ENCODE data around the gene PRDM16. TPM values are rescaled to one million over a fixed set of nuclear protein-coding genes. Genes with fewer than 3 reads are reported as not detected.

The PRDM16 gene
- total RNA-seq, 2 donors from 2014 or later = not detected

DNA sequence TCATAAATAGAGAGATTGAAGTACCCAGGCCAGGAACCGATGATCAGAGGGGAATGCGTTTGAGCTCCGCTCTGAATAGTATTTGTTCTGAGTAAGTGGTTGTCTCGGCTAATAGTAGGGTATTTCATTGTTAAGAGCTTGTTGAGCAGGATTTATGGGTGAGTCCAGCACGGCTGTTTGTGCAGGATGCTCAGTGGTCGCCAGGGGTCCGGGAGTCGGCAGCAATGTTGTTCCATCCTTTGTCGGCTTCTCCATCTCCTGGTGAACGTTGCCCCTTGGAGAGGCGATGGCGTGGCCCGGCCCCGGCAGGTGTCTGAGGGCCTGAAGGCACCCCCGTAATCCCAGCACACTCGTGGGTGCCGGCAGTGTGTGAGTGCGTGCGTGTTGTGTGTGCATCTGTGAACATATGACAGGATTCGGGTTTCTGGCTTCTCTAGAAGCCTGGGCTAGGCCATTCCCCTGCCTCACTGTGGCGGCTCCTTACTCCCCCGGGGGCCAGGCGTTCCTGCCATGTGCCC, 224.6 kb downstream of the PRDM16 start:
- Mint-ChIP-seq H3K36me3 (ENCODE audit: low read depth) (no peaks in the 10 kb centered on the region), H3K4me3 (no peak overlapping the region), H3K27me3 (no peaks in the 10 kb centered on the region), H3K27ac (no peak overlapping the region), H3K9me3 (no peaks in the 10 kb centered on the region), H3K4me1 (no peaks in the 10 kb centered on the region)
- ATAC-seq (replicated peaks) = no peak

GRCh38 chr1:3294450-3294849, 225.4 kb downstream of the PRDM16 start:
- Mint-ChIP-seq H3K27ac (no peak overlapping the region), H3K9me3 (no peaks in the 10 kb centered on the region), H3K4me3 (no peak overlapping the region), H3K27me3 (no peaks in the 10 kb centered on the region), H3K4me1 (no peaks in the 10 kb centered on the region), H3K36me3 (ENCODE audit: low read depth) (no peaks in the 10 kb centered on the region)
- no peak for ATAC-seq (replicated peaks)

GRCh38 chr1:3295846-3296245, 226.8 kb downstream of the PRDM16 start:
- no peaks in the 10 kb centered on the region for H3K27me3 Mint-ChIP-seq
- no peak for ATAC-seq (replicated peaks)
- H3K27ac Mint-ChIP-seq = no peak overlapping the region
- H3K9me3 Mint-ChIP-seq = no peaks in the 10 kb centered on the region
- no peaks in the 10 kb centered on the region for H3K36me3 Mint-ChIP-seq (ENCODE audit: low read depth)
- H3K4me1 Mint-ChIP-seq = no peaks in the 10 kb centered on the region
- H3K4me3 Mint-ChIP-seq = no peak overlapping the region

- Mint-ChIP-seq H3K36me3 (ENCODE audit: low read depth) (no peaks in the 10 kb centered on the region), H3K4me3 (no peak overlapping the region), H3K9me3 (no peaks in the 10 kb centered on the region), H3K4me1 (no peaks in the 10 kb centered on the region), H3K27ac (no peak overlapping the region), H3K27me3 (no peaks in the 10 kb centered on the region)
- no peak for ATAC-seq (replicated peaks)
These were observed 227.3 kb downstream of the PRDM16 start for GRCh38 chr1:3296326-3296725.

DNA sequence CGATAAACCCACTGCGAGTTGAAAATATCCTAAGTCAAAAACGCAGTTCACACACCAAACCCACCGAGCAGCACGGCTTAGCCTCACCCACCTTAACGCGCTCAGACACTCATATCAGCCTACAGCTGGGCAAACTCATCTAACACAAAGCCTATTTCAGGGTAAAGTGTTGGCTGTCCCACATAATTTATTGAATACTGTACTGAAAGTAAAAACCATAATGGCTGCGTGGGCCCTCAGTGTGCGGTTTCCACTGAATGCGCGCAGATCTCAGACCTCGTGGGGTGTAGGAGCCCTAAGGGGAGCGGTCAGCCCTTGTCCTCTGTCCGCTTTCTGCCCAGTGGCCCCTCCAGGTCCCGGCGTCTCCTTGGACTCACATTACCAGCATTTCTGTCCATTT, 227.8 kb downstream of the PRDM16 start:
- no peak overlapping the region for H3K4me3 Mint-ChIP-seq
- H3K36me3 Mint-ChIP-seq (ENCODE audit: low read depth) = no peaks in the 10 kb centered on the region
- no peaks in the 10 kb centered on the region for H3K4me1 Mint-ChIP-seq
- H3K27ac Mint-ChIP-seq = no peak overlapping the region
- H3K9me3 Mint-ChIP-seq = no peaks in the 10 kb centered on the region
- ATAC-seq (replicated peaks) = no peak
- no peaks in the 10 kb centered on the region for H3K27me3 Mint-ChIP-seq

GRCh38 chr1:3297756-3298155, 228.8 kb downstream of the PRDM16 start:
- ATAC-seq (replicated peaks) = no peak
- H3K27ac Mint-ChIP-seq = no peak overlapping the region
- H3K27me3 Mint-ChIP-seq = no peaks in the 10 kb centered on the region
- H3K4me3 Mint-ChIP-seq = no peak overlapping the region
- H3K4me1 Mint-ChIP-seq = no peaks in the 10 kb centered on the region
- no peaks in the 10 kb centered on the region for H3K36me3 Mint-ChIP-seq (ENCODE audit: low read depth)
- no peaks in the 10 kb centered on the region for H3K9me3 Mint-ChIP-seq

GRCh38 chr1:3298197-3298596, 229.2 kb downstream of the PRDM16 start:
- H3K27me3 Mint-ChIP-seq = no peaks in the 10 kb centered on the region
- H3K4me3 Mint-ChIP-seq = no peak overlapping the region
- no peak overlapping the region for H3K27ac Mint-ChIP-seq
- no peak for ATAC-seq (replicated peaks)
- no peaks in the 10 kb centered on the region for H3K4me1 Mint-ChIP-seq
- H3K9me3 Mint-ChIP-seq = no peaks in the 10 kb centered on the region
- no peaks in the 10 kb centered on the region for H3K36me3 Mint-ChIP-seq (ENCODE audit: low read depth)

DNA sequence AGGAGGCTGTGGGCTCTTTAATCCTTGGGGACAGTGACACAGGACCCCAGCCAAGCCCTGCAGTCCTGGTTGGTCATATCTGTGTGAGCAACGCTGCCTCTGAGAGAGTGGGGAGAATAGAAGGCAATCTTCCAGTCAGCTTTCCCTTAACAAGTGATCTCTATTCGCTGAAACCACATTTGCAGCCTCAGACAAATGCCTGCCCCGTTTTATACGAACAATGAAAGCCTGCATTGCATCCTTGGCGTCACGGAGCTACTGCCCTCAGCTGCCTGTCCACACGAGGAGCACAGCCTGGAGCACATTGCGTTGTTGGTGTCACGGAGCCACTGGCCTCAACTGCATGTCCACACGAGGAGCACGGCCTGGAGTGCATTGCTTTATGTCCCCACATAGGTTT, 235.2 kb downstream of the PRDM16 start:
- Mint-ChIP-seq H3K9me3 (no peaks in the 10 kb centered on the region), H3K4me3 (no peak overlapping the region), H3K27ac (no peak overlapping the region), H3K27me3 (peaks cover 8% of the 10 kb centered on the region), H3K36me3 (ENCODE audit: low read depth) (no peaks in the 10 kb centered on the region), H3K4me1 (no peaks in the 10 kb centered on the region)
- no peak for ATAC-seq (replicated peaks)

- Mint-ChIP-seq H3K27me3 (peaks cover 12% of the 10 kb centered on the region), H3K4me3 (no peak overlapping the region), H3K9me3 (no peaks in the 10 kb centered on the region), H3K36me3 (ENCODE audit: low read depth) (no peaks in the 10 kb centered on the region), H3K4me1 (no peaks in the 10 kb centered on the region), H3K27ac (no peak overlapping the region)
- no peak for ATAC-seq (replicated peaks)
These were observed 235.7 kb downstream of the PRDM16 start for GRCh38 chr1:3304692-3305091.

DNA sequence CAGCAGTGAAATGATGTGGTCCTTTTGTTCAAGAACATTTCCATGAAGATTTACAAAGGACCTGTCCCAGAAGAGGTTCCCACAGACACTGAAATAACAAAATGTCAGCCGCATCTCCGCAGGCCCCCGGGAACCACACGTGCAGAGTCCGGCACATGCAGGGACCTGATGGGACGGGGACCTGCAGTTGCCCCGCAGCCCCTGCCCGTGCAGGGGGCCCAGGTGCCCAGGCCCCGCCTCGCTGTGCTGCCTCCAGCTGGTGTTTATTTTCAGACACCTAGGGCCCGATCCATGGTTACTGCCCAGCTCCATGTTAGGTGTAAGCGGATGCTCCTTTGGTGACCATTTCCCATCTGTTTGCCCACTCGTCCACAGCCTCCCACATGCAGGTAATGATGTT, 236.2 kb downstream of the PRDM16 start:
- Mint-ChIP-seq H3K27me3 (peaks cover 15% of the 10 kb centered on the region), H3K9me3 (no peaks in the 10 kb centered on the region), H3K4me1 (no peaks in the 10 kb centered on the region), H3K36me3 (ENCODE audit: low read depth) (no peaks in the 10 kb centered on the region), H3K27ac (no peak overlapping the region), H3K4me3 (no peak overlapping the region)
- ATAC-seq (replicated peaks) = no peak

GRCh38 chr1:3306583-3307291, 237.7 kb downstream of the PRDM16 start:
- Mint-ChIP-seq H3K4me1 (peaks cover 5% of the 10 kb centered on the region), H3K27ac (no peak overlapping the region), H3K9me3 (no peaks in the 10 kb centered on the region), H3K4me3 (no peak overlapping the region), H3K36me3 (ENCODE audit: low read depth) (no peaks in the 10 kb centered on the region), H3K27me3 (peaks cover 20% of the 10 kb centered on the region)
- ATAC-seq (replicated peaks) = peak; percentile 64

- Mint-ChIP-seq H3K9me3 (no peaks in the 10 kb centered on the region), H3K4me1 (peaks cover 5% of the 10 kb centered on the region), H3K27ac (no peak overlapping the region), H3K27me3 (peaks cover 20% of the 10 kb centered on the region), H3K4me3 (no peak overlapping the region), H3K36me3 (ENCODE audit: low read depth) (no peaks in the 10 kb centered on the region)
- no peak for ATAC-seq (replicated peaks)
These were observed 238.4 kb downstream of the PRDM16 start for GRCh38 chr1:3307359-3307758.

GRCh38 chr1:3308053-3308452, 239.1 kb downstream of the PRDM16 start:
- Mint-ChIP-seq H3K27me3 (peaks cover 23% of the 10 kb centered on the region), H3K9me3 (no peaks in the 10 kb centered on the region)

DNA sequence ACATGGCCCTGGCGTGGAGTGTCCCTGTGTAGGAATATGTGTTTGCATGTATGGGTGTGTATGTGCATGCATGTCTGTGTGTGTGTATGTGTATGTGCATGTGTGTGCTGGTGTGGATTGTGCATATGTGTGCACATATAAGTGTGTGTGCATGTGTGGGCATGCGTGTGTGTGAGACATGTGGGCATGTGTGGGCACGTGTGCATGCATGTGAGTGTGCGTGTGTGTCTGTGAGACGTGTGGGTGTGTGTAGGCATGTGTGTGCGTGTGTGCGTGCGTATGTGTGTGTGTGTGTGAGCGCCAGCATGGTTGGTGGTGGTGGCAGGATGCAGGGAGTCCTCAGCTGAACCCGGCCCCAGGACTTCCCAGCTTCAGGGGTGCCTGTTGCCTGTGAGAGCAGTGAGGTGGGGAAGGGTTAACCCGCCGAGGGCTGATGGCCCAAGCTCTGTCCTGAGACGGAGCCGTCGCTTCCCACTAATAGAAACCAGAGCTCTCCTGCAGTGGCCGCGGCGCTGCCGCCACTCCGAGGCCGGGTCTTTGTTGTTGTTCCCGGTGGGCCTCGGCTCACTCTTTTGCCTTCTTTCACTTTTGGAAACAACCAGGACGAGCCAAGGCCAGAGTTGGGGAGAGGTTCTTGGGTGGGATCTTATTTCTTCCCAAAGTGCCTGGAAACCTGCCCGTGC, 241.9 kb downstream of the PRDM16 start:
- no peak overlapping the region for H3K4me3 Mint-ChIP-seq
- no peak overlapping the region for H3K27ac Mint-ChIP-seq
- no peaks in the 10 kb centered on the region for H3K36me3 Mint-ChIP-seq (ENCODE audit: low read depth)
- H3K9me3 Mint-ChIP-seq = no peaks in the 10 kb centered on the region
- peaks cover 21% of the 10 kb centered on the region for H3K27me3 Mint-ChIP-seq
- peaks cover 5% of the 10 kb centered on the region for H3K4me1 Mint-ChIP-seq
- no peak for ATAC-seq (replicated peaks)

More at GRCh38 chr1:3308053-3308452, 239.1 kb downstream of the PRDM16 start:
- no peak overlapping the region for H3K27ac Mint-ChIP-seq
- H3K4me1 Mint-ChIP-seq = peaks cover 5% of the 10 kb centered on the region
- H3K4me3 Mint-ChIP-seq = no peak overlapping the region
- no peak for ATAC-seq (replicated peaks)
- H3K36me3 Mint-ChIP-seq (ENCODE audit: low read depth) = no peaks in the 10 kb centered on the region

- Mint-ChIP-seq H3K27me3 (peaks cover 18% of the 10 kb centered on the region), H3K4me1 (peaks cover 9% of the 10 kb centered on the region), H3K36me3 (ENCODE audit: low read depth) (no peaks in the 10 kb centered on the region), H3K9me3 (peaks cover 5% of the 10 kb centered on the region), H3K4me3 (no peak overlapping the region), H3K27ac (no peak overlapping the region)
- no peak for ATAC-seq (replicated peaks)
These were observed 242.7 kb downstream of the PRDM16 start for GRCh38 chr1:3311711-3312110.

All from activated T-helper 17 cell treated with anti-CD3 and anti-CD28 coated beads, Interleukin-2, amount 50 U/mL, for 72 hours (primary cell).